T-helper 1 cell treated with Interleukin-12 subunit alpha and Interleukin-12 subunit beta and Interleukin-4 antibody, amounts not matched to agents 30 μg/mL and 1 μg/mL, for 36 hours (primary cell): ENCODE data around the gene ZNF335.

Experiments used
- H3K27ac Mint-ChIP-seq: one replicate; pipeline ENCODE4 v1.8.0; 2021; ENCODE audit warnings: mild to moderate bottlenecking, mixed read lengths
- H3K27me3 Mint-ChIP-seq: one replicate; pipeline ENCODE4 v1.8.0; 2021; ENCODE audit warnings: low read depth, mixed read lengths
- H3K36me3 Mint-ChIP-seq: one replicate; pipeline ENCODE4 v1.8.0; 2021; ENCODE audit warnings: low read depth, mixed read lengths
- H3K4me1 Mint-ChIP-seq: one replicate; pipeline ENCODE4 v1.8.0; 2021; ENCODE audit warnings: low read depth, mixed read lengths
- H3K4me3 Mint-ChIP-seq: one replicate; pipeline ENCODE4 v1.8.0; 2021; ENCODE audit warnings: mild to moderate bottlenecking, moderate library complexity, mixed read lengths
- H3K9me3 Mint-ChIP-seq: one replicate; pipeline ENCODE4 v1.8.0; 2021; ENCODE audit warnings: mixed read lengths

The ZNF335 gene

GRCh38 chr20:45970646-45971424, 1.2 kb downstream of the ZNF335 start:
- Mint-ChIP-seq H3K4me1 (peaks cover 18% of the 10 kb centered on the region), H3K36me3 (peaks cover 22% of the 10 kb centered on the region), H3K4me3 (peak overlapping the region; percentile 89), H3K27me3 (peaks cover 4% of the 10 kb centered on the region), H3K27ac (peak overlapping the region; percentile 100), H3K9me3 (no peaks in the 10 kb centered on the region)

GRCh38 chr20:45969712-45970634, 2.0 kb downstream of the ZNF335 start:
- Mint-ChIP-seq H3K4me3 (peak overlapping the region; percentile 89), H3K36me3 (peaks cover 25% of the 10 kb centered on the region), H3K27ac (peak overlapping the region; percentile 60), H3K4me1 (peaks cover 18% of the 10 kb centered on the region), H3K9me3 (no peaks in the 10 kb centered on the region), H3K27me3 (peaks cover 3% of the 10 kb centered on the region)

GRCh38 chr20:45968801-45969711, 2.9 kb downstream of the ZNF335 start:
- Mint-ChIP-seq H3K4me3 (no peak overlapping the region), H3K27me3 (peaks cover 3% of the 10 kb centered on the region), H3K4me1 (peaks cover 18% of the 10 kb centered on the region), H3K27ac (no peak overlapping the region), H3K36me3 (peaks cover 26% of the 10 kb centered on the region), H3K9me3 (no peaks in the 10 kb centered on the region)

DNA sequence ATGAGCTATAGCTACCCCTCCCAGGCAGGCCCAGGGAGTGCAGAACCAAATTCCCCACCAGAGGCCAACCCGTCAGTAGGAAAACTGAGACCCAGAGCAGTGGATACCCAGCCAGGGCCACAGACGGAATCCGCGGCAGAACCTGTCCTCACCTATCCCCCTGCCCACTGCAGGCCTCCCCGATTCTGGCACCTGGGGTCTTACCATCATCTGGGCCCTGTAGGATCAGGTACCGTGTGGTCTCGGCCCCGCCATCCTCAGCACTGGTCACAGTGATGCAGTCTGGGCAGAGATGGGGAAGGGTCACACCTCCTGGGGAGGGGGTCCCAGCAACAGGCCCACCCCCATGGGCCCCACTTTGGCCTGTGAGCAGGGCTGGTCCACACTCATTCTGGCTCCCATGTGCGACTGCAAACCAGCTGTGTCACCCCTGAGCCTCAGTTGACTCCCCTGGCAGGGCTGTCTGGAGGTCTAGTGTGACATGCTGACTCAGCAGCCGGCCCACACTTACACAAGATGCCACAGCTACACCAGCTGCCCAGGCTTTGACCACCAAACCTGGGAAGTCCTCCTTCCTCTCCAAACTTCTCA, 3.8 kb downstream of the ZNF335 start:
- peaks cover 18% of the 10 kb centered on the region for H3K4me1 Mint-ChIP-seq
- no peak overlapping the region for H3K27ac Mint-ChIP-seq
- peaks cover 3% of the 10 kb centered on the region for H3K27me3 Mint-ChIP-seq
- H3K9me3 Mint-ChIP-seq = no peaks in the 10 kb centered on the region
- H3K4me3 Mint-ChIP-seq = no peak overlapping the region
- peaks cover 26% of the 10 kb centered on the region for H3K36me3 Mint-ChIP-seq

- Mint-ChIP-seq H3K4me1 (peaks cover 20% of the 10 kb centered on the region), H3K27me3 (peaks cover 3% of the 10 kb centered on the region), H3K27ac (no peak overlapping the region), H3K9me3 (no peaks in the 10 kb centered on the region), H3K4me3 (no peak overlapping the region), H3K36me3 (peaks cover 31% of the 10 kb centered on the region)
Measured at GRCh38 chr20:45967551-45968080, 4.4 kb downstream of the ZNF335 start.

GRCh38 chr20:45965169-45966002, 6.6 kb downstream of the ZNF335 start:
- Mint-ChIP-seq H3K9me3 (no peaks in the 10 kb centered on the region), H3K4me1 (peaks cover 12% of the 10 kb centered on the region), H3K27me3 (no peaks in the 10 kb centered on the region), H3K36me3 (peaks cover 29% of the 10 kb centered on the region), H3K4me3 (no peak overlapping the region), H3K27ac (peak overlapping the region; percentile 34)

GRCh38 chr20:45964006-45964400, 8.0 kb downstream of the ZNF335 start:
- no peaks in the 10 kb centered on the region for H3K9me3 Mint-ChIP-seq
- H3K27me3 Mint-ChIP-seq = no peaks in the 10 kb centered on the region
- H3K36me3 Mint-ChIP-seq = peaks cover 32% of the 10 kb centered on the region
- H3K4me1 Mint-ChIP-seq = peaks cover 2% of the 10 kb centered on the region
- H3K4me3 Mint-ChIP-seq = no peak overlapping the region
- H3K27ac Mint-ChIP-seq = no peak overlapping the region

- Mint-ChIP-seq H3K4me3 (no peak overlapping the region), H3K4me1 (peaks cover 2% of the 10 kb centered on the region), H3K27me3 (no peaks in the 10 kb centered on the region), H3K9me3 (no peaks in the 10 kb centered on the region), H3K36me3 (peaks cover 37% of the 10 kb centered on the region), H3K27ac (peak overlapping the region; percentile 43)
Measured at GRCh38 chr20:45963059-45964005, 8.7 kb downstream of the ZNF335 start.

- Mint-ChIP-seq H3K36me3 (peaks cover 40% of the 10 kb centered on the region), H3K27ac (no peak overlapping the region), H3K4me3 (no peak overlapping the region)
Measured at GRCh38 chr20:45962031-45962755, 9.8 kb downstream of the ZNF335 start.

GRCh38 chr20:45959956-45960630, 11.9 kb downstream of the ZNF335 start:
- peaks cover 39% of the 10 kb centered on the region for H3K36me3 Mint-ChIP-seq
- H3K4me1 Mint-ChIP-seq = peaks cover 2% of the 10 kb centered on the region
- H3K9me3 Mint-ChIP-seq = no peaks in the 10 kb centered on the region
- no peak overlapping the region for H3K27ac Mint-ChIP-seq
- H3K4me3 Mint-ChIP-seq = no peak overlapping the region
- no peaks in the 10 kb centered on the region for H3K27me3 Mint-ChIP-seq

More at GRCh38 chr20:45962031-45962755, 9.8 kb downstream of the ZNF335 start:
- Mint-ChIP-seq H3K9me3 (no peaks in the 10 kb centered on the region), H3K4me1 (peaks cover 2% of the 10 kb centered on the region), H3K27me3 (no peaks in the 10 kb centered on the region)

DNA sequence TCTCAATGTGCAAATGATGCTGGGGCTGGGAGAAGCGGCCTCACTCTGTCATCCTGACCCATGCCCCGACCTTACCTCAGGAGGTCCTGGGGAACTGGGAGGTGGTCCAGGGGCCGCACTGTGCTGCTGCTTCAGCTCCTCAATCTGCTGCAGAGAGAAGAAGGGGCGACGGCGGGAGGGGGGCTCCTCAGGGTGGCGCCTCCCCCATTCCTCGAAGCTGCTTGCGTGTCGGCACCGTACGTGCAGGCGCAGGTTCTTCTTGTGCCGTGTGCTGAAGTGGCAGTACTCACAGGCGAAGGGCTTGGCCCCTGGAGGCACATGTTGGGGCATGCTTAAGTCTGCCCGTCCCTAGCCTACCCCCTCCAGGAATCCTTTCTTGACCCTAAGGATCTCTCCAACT, 12.9 kb downstream of the ZNF335 start:
- Mint-ChIP-seq H3K27me3 (no peaks in the 10 kb centered on the region), H3K36me3 (peaks cover 38% of the 10 kb centered on the region), H3K27ac (no peak overlapping the region), H3K4me1 (peaks cover 2% of the 10 kb centered on the region), H3K4me3 (no peak overlapping the region), H3K9me3 (no peaks in the 10 kb centered on the region)
